ENCODE data around the gene LENEP. TPM values are rescaled to one million over a fixed set of nuclear protein-coding genes. Genes with fewer than 3 reads are reported as not detected.

Gene LENEP
- total RNA-seq, 2 donors from 2014 or later = not detected

- 85 to 94% methylated on average over 7 of the region's 7 CpGs for WGBS, 2 donors
- H3K27ac ChIP-seq = no peak overlapping the region
Measured at GRCh38 chr1:154959426-154959780, 34.0 kb upstream of the LENEP start.

GRCh38 chr1:154960446-154961136 is 32.8 kb upstream of the LENEP start:
- H3K4me3 ChIP-seq = peak overlapping the region; percentile 95 to 97
- peaks cover 38% of the 10 kb centered on the region for H3K4me1 ChIP-seq
- peak overlapping the region in 3 of 4 donors; percentile 91 to 99 (median 99) for H3K27ac ChIP-seq
- WGBS, 2 donors = 30 to 35% methylated on average over 10 of the region's 10 CpGs
- no peaks in the 10 kb centered on the region for H3K9me3 ChIP-seq
- DNase-seq (no peak), ATAC-seq (no peak)
- TF ChIP-seq, protein P1, sequence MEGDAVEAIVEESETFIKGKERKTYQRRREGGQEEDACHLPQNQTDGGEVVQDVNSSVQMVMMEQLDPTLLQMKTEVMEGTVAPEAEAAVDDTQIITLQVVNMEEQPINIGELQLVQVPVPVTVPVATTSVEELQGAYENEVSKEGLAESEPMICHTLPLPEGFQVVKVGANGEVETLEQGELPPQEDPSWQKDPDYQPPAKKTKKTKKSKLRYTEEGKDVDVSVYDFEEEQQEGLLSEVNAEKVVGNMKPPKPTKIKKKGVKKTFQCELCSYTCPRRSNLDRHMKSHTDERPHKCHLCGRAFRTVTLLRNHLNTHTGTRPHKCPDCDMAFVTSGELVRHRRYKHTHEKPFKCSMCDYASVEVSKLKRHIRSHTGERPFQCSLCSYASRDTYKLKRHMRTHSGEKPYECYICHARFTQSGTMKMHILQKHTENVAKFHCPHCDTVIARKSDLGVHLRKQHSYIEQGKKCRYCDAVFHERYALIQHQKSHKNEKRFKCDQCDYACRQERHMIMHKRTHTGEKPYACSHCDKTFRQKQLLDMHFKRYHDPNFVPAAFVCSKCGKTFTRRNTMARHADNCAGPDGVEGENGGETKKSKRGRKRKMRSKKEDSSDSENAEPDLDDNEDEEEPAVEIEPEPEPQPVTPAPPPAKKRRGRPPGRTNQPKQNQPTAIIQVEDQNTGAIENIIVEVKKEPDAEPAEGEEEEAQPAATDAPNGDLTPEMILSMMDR (IDR thresholded peaks at IDR 0.05) = no peak
- TF ChIP-seq POLR2A (IDR thresholded peaks at IDR 0.05) = no peak
- intact Hi-C loops (cut with DNase I) = loop anchor here (5.0 kb wide), 1 partner anchor 52 kb away; no protein-coding TSS in a partner anchor
- no peaks in the 10 kb centered on the region for H3K27me3 ChIP-seq
- peaks cover 0 to 17% of the 10 kb centered on the region in 2 donors for H3K36me3 ChIP-seq (replicated peaks in 1 of 2; ENCODE audit: insufficient read depth in 1 of 2, low read depth in 2 of 2)

More at GRCh38 chr1:154959426-154959780, 34.0 kb upstream of the LENEP start:
- DNase-seq (no peak), ATAC-seq (no peak)
- Histone ChIP-seq H3K9me3 (no peaks in the 10 kb centered on the region), H3K36me3 (replicated peaks in 1 of 2; ENCODE audit: insufficient read depth in 1 of 2, low read depth in 2 of 2) (peaks cover 0 to 10% of the 10 kb centered on the region in 2 donors), H3K4me1 (peaks cover 50% of the 10 kb centered on the region), H3K4me3 (no peak overlapping the region), H3K27me3 (no peaks in the 10 kb centered on the region)
- TF ChIP-seq, protein P1 (IDR thresholded peaks at IDR 0.05) = no peak
- TF ChIP-seq POLR2A (IDR thresholded peaks at IDR 0.05) = no peak
- intact Hi-C loops (cut with DNase I) = no loop called here

GRCh38 chr1:154961207-154962155 is 31.9 kb upstream of the LENEP start, which contains the start of gene PYGO2:
PYGO2 (minus strand) TSS chr1:154961782; CDS start chr1:154961576, 206 bp downstream.
- Histone ChIP-seq H3K4me1 (peaks cover 33% of the 10 kb centered on the region), H3K4me3 (peak within 1 kb of the TSS; percentile 95 to 97), H3K27ac (peak within 1 kb of the TSS; percentile 91 to 99 (median 98)), H3K9me3 (no peaks in the 10 kb centered on the region), H3K27me3 (no peaks in the 10 kb centered on the region), H3K36me3 (replicated peaks in 1 of 2; ENCODE audit: insufficient read depth in 1 of 2, low read depth in 2 of 2) (peaks cover 0 to 22% of the 10 kb centered on the region in 2 donors)
- DNase-seq = peak; percentile 73 to 79 (median 76)
- TF ChIP-seq, protein P1 (IDR thresholded peaks at IDR 0.05) = peak; percentile 29 to 89 (median 74)
- TF ChIP-seq POLR2A (IDR thresholded peaks at IDR 0.05) = peak; percentile 63 to 88 (median 86)
- intact Hi-C loops (cut with DNase I) = loop anchor here (5.0 kb wide), 1 partner anchor 51 kb away; no protein-coding TSS in a partner anchor
- WGBS, 2 donors = 0 to 1% methylated on average over 15 to 79 of the region's 93 CpGs
- ATAC-seq = peak; percentile 87

DNA sequence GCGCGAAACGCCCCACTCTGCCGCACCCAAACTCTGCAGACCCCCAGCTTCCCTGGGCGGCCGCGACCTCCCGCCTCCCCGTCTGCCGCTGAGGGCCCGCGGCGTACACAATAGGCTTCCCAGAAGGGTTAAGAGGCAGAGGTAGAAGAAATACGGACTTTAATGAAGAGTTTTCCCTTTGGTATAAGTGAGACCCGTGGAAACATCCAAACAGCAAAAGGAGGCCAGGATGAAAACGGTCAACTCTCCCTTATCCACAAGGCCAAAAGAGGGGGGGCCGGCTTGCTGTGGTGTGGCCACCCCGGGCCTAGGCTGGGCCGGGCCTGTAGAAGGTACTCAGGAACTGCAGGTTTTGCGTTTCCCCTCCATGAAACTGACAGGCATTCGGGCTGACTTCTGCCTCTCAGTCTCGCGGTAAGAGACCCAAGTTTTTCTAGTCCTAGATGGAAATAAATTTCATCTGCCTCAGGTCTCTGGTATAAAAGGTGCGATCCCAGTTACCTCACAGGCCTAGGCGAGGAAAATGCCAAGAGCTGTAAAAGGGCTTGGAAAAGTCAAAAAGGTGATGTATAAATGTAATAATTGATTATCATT is 31.1 kb upstream of the LENEP start:
- ATAC-seq (peak; percentile 13), DNase-seq (peak in 2 of 4 donors; percentile 41 to 48)
- intact Hi-C loops (cut with DNase I) = loop anchor here (5.0 kb wide), 1 partner anchor 50 kb away; no protein-coding TSS in a partner anchor
- WGBS, 2 donors = 2 to 5% methylated on average over 22 to 25 of the region's 25 CpGs
- TF ChIP-seq, protein P1 (IDR thresholded peaks at IDR 0.05) = no peak
- no peak for TF ChIP-seq POLR2A (IDR thresholded peaks at IDR 0.05)
- Histone ChIP-seq H3K4me1 (peaks cover 25% of the 10 kb centered on the region), H3K9me3 (no peaks in the 10 kb centered on the region), H3K4me3 (peak overlapping the region; percentile 95 to 97), H3K27ac (peak overlapping the region; percentile 91 to 99 (median 98)), H3K27me3 (no peaks in the 10 kb centered on the region), H3K36me3 (replicated peaks in 1 of 2; ENCODE audit: insufficient read depth in 1 of 2, low read depth in 2 of 2) (peaks cover 2 to 25% of the 10 kb centered on the region in 2 donors)
